ENCODE data around the gene HMGCS2. TPM values are rescaled to one million over a fixed set of nuclear protein-coding genes. Genes with fewer than 3 reads are reported as not detected.

Gene HMGCS2
- polyA plus RNA-seq, 1 of the 3 experiments (the other 2 are of a cell fraction), result not detected

DNA sequence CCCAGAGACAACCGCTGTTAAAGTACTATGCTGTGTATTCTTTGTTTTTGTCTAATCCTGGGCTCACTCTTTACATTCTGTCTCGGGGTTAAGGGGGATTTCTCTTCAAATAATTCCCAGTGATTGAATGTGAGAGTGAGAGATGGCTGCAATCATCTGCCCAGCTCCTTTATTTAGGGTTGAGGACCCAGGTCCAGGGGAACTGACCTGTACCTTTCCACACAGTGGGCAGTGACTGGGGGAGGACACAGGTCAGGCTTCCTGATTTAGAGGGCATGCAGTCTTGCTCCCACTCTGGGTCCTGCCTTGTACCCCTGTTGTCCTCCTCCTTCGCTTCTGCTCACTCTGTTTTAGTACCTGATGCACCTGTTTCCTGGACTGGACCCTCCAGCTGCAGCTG lies 35.0 kb downstream of the HMGCS2 start (continued):
- no peak for TF ChIP-seq JUND (IDR thresholded peaks at IDR 0.05)
- TF ChIP-seq, protein P1, sequence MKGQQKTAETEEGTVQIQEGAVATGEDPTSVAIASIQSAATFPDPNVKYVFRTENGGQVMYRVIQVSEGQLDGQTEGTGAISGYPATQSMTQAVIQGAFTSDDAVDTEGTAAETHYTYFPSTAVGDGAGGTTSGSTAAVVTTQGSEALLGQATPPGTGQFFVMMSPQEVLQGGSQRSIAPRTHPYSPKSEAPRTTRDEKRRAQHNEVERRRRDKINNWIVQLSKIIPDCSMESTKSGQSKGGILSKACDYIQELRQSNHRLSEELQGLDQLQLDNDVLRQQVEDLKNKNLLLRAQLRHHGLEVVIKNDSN (IDR thresholded peaks at IDR 0.05; ENCODE audit: borderline replicate concordance, low read depth), result no peak
- no peak for TF ChIP-seq RCOR1 (IDR thresholded peaks at IDR 0.05; ENCODE audit: low read length)
- TF ChIP-seq FOXJ3 (CRISPR knock-in tag; IDR thresholded peaks at IDR 0.05), result no peak
- no peak for TF ChIP-seq EP300 (IDR thresholded peaks at IDR 0.05; ENCODE audit: borderline replicate concordance in 1 of 2, low read depth in 1 of 2, low read length in 1 of 2)

DNA sequence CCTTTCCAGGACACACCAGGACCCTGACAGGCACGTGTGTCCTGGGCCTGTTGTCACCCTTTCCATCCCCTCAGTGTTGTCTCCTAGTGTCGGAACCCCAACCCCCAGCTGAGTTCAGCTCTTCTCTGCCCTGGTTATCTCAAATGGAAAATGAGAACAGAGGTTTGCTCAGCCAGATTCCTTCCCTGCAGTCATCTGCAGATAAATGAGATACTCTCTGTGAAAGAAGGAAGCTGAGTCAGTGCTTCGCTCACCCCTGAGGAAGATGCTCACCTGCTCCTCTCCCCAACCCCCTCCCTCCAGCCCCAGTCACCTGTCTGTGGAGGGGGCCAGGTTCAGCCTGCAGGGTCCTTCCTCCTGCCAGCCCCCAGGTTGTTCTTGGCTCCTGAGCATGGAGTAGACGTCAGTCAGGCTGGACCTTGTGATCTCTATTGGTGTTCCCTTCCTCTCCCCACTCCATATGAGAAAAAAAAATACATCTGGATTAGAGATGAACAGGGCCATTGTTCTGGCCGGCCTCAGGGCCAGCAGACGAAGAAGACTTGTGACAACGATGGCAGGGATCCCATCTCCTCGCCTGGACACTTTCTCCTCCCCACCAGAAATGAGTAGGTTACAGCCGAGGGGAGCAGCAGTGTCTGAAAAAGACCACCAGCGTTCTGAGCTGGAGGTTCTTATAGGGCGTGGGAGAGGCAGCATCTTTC lies 36.1 kb downstream of the HMGCS2 start:
- Histone ChIP-seq H3K9me3 (no peaks in the 10 kb centered on the region), H3K9ac (no peak overlapping the region), H3K36me3 (replicated peaks in 1 of 2; ENCODE audit: control insufficient read depth in 1 of 2, insufficient read depth in 2 of 2, low read length in 1 of 2) (peaks cover 18 to 70% of the 10 kb centered on the region in 2 experiments), H3K79me2 (ENCODE audit: insufficient read depth) (no peaks in the 10 kb centered on the region), H3K27me3 (ENCODE audit: insufficient read depth) (no peaks in the 10 kb centered on the region), H2AFZ (ENCODE audit: low read depth) (no peak overlapping the region), H3K27ac (ENCODE audit: low read depth in 2 of 2, low read length in 1 of 2) (no peak overlapping the region), H3K4me1 (ENCODE audit: control insufficient read depth in 1 of 2, insufficient read depth in 2 of 2, low read depth in 1 of 2, low read length in 1 of 2) (peaks cover 0 to 14% of the 10 kb centered on the region in 2 experiments; a peak in 1 of 4 replicates), H3K4me2 (no peak overlapping the region), H3K4me3 (ENCODE audit: low read depth in 2 of 2, low read length in 1 of 2) (no peak overlapping the region), H4K20me1 (ENCODE audit: insufficient read depth) (no peaks in the 10 kb centered on the region), H3K9me2 (no peaks in the 10 kb centered on the region), H3F3A (replicated peaks; ENCODE audit: insufficient read depth) (no peaks in the 10 kb centered on the region)
- TF ChIP-seq, protein P2, sequence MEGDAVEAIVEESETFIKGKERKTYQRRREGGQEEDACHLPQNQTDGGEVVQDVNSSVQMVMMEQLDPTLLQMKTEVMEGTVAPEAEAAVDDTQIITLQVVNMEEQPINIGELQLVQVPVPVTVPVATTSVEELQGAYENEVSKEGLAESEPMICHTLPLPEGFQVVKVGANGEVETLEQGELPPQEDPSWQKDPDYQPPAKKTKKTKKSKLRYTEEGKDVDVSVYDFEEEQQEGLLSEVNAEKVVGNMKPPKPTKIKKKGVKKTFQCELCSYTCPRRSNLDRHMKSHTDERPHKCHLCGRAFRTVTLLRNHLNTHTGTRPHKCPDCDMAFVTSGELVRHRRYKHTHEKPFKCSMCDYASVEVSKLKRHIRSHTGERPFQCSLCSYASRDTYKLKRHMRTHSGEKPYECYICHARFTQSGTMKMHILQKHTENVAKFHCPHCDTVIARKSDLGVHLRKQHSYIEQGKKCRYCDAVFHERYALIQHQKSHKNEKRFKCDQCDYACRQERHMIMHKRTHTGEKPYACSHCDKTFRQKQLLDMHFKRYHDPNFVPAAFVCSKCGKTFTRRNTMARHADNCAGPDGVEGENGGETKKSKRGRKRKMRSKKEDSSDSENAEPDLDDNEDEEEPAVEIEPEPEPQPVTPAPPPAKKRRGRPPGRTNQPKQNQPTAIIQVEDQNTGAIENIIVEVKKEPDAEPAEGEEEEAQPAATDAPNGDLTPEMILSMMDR (IDR thresholded peaks at IDR 0.05), result no peak
- TF ChIP-seq NRF1 (IDR thresholded peaks at IDR 0.05; ENCODE audit: low read depth, low read length), result no peak
- no peak for DNase-seq
- WGBS (ENCODE audit: low lambda C conversion rate), result 86% methylated on average over 9 of the region's 11 CpGs
- POLR2A ChIA-PET, result no interaction called here
- CTCF ChIA-PET, result interaction anchor here (1.3 to 5.9 kb wide), 4 partner anchors 13 to 216 kb away, joined by 3 to 63 read pairs (median 4); no protein-coding TSS in a partner anchor

DNA sequence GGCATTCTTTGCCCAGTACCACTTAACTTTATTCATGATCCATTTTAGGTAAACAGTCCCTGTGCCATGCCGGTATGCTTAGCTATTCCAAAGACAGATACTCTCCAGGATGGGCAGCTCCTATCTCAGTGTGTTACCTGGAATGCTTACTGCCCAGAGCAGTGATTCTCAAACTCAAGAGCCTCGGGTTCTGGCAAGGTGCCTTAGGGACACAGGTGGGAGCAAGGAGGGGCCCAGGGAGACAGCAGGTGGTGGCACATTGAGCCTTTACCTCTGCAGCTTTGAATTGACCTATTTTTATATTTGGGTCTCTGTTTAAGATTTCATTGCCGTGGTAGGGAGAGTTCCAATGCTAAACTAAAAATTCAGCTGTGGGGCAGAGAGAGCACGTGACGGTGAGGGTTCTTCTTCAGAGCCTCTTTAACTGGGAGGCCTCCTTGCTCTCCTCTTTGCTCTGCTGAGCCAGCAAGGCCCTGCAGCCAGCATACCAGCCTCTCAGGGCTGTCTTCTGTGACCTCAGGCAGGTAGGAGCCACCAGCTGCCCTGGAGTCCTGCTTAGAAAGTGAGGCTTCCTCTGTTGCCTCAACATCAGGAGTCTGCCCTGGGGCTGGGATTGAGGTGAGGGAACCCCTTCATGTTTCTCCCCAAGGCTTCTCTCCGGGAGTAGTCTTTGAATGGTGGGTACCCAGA lies 36.8 kb downstream of the HMGCS2 start:
- 97% methylated on average over 6 of the region's 6 CpGs for WGBS (ENCODE audit: low lambda C conversion rate)
- Histone ChIP-seq H3K9me3 (no peaks in the 10 kb centered on the region), H3K4me1 (ENCODE audit: control insufficient read depth in 1 of 2, insufficient read depth in 2 of 2, low read depth in 1 of 2, low read length in 1 of 2) (peaks cover 0 to 14% of the 10 kb centered on the region in 2 experiments; a peak in 1 of 4 replicates), H3K4me3 (ENCODE audit: low read depth in 2 of 2, low read length in 1 of 2) (no peak overlapping the region), H3K27me3 (ENCODE audit: insufficient read depth) (no peaks in the 10 kb centered on the region), H3K4me2 (no peak overlapping the region), H3K79me2 (ENCODE audit: insufficient read depth) (no peaks in the 10 kb centered on the region), H3K9me2 (no peaks in the 10 kb centered on the region), H3K27ac (ENCODE audit: low read depth in 2 of 2, low read length in 1 of 2) (no peak overlapping the region), H3K9ac (no peak overlapping the region), H2AFZ (ENCODE audit: low read depth) (no peak overlapping the region), H3F3A (replicated peaks; ENCODE audit: insufficient read depth) (no peaks in the 10 kb centered on the region), H3K36me3 (replicated peaks in 1 of 2; ENCODE audit: control insufficient read depth in 1 of 2, insufficient read depth in 2 of 2, low read length in 1 of 2) (peaks cover 22 to 68% of the 10 kb centered on the region in 2 experiments), H4K20me1 (ENCODE audit: insufficient read depth) (no peaks in the 10 kb centered on the region)
- POLR2A ChIA-PET, result no interaction called here
- CTCF ChIA-PET, result interaction anchor here (1.5 to 5.9 kb wide), 4 partner anchors 14 to 217 kb away, joined by 3 to 63 read pairs (median 5); no protein-coding TSS in a partner anchor
- no peak for TF ChIP-seq YY1 (IDR thresholded peaks at IDR 0.05; ENCODE audit: low read depth)
- no peak for DNase-seq

Measured in SK-N-SH (cell line).